Keratinocyte (primary cell): ENCODE results near the gene ENTPD8. TPM values are rescaled to one million over a fixed set of nuclear protein-coding genes. Genes with fewer than 3 reads are reported as not detected.

Experiments
- DNase-seq: peaks from one replicate; pipeline ENCODE4 v3.0.0-alpha.2; 2011; ENCODE audit warnings: low read depth, missing footprints, low spot score
- FAIRE-seq: peaks from 2 replicates; lab custom pipeline; 2011; peaks lifted over from hg19 to GRCh38; lab: Jason Lieb, UNC
- H2AFZ ChIP-seq: 2 replicates; pipeline ENCODE4 v1.6.0; 2012; ENCODE audit warnings: low read length, control low read depth, inconsistent platforms; ENCODE audit not compliant: control insufficient read depth
- H3K27ac ChIP-seq: 2 replicates; pipeline ENCODE4 v1.5.1; 2011; ENCODE audit warnings: low read length; ENCODE audit not compliant: control insufficient read depth, insufficient read depth
- H3K27me3 ChIP-seq: 3 replicates; pipeline ENCODE4 v1.6.0; 2011; ENCODE audit warnings: low read length; ENCODE audit not compliant: control insufficient read depth, insufficient read depth; ENCODE audit errors: extremely low read depth
- H3K36me3 ChIP-seq, 2 experiments: 2 replicates in 1 of 2; 3 replicates in 1 of 2; pipeline ENCODE4 v1.5.1; 2011; ENCODE audit warnings: low read length in 2 of 2, mild to moderate bottlenecking in 1 of 2; ENCODE audit not compliant: control insufficient read depth in 2 of 2, insufficient read depth in 2 of 2; ENCODE audit errors: extremely low read depth in 1 of 2
- H3K4me1 ChIP-seq: 3 replicates; pipeline ENCODE4 v1.5.1; 2011; ENCODE audit warnings: low read length; ENCODE audit not compliant: control insufficient read depth, insufficient read depth; ENCODE audit errors: extremely low read depth
- H3K4me2 ChIP-seq: 3 replicates; pipeline ENCODE4 v1.6.0; 2011; ENCODE audit warnings: low read depth, low read length; ENCODE audit not compliant: control insufficient read depth, insufficient read depth; ENCODE audit errors: extremely low read depth
- H3K4me3 ChIP-seq, 3 experiments: fragments of 200-600 bp in 1 of 3; sonication (generic) in 1 of 3; 2 replicates in 2 of 3; 3 replicates in 1 of 3; pipeline ENCODE4 v1.5.1; 2011 to 2016; ENCODE audit warnings: low read length in 3 of 3, mild to moderate bottlenecking in 3 of 3, control low read depth in 2 of 3, inconsistent platforms in 1 of 3, low read depth in 1 of 3, mixed read lengths in 1 of 3, mixed run types in 1 of 3, moderate library complexity in 1 of 3; ENCODE audit not compliant: control insufficient read depth in 2 of 3, insufficient read depth in 2 of 3; ENCODE audit errors: extremely low read depth in 1 of 3
- H3K79me2 ChIP-seq: 2 replicates; pipeline ENCODE4 v1.6.0; 2012; ENCODE audit warnings: low read length; ENCODE audit not compliant: control insufficient read depth, insufficient read depth
- H3K9ac ChIP-seq: 3 replicates; pipeline ENCODE4 v1.6.0; 2011; ENCODE audit warnings: low read length; ENCODE audit not compliant: control insufficient read depth, insufficient read depth; ENCODE audit errors: extremely low read depth
- H3K9me1 ChIP-seq: 3 replicates; pipeline ENCODE4 v1.6.0; 2011; ENCODE audit warnings: low read length; ENCODE audit not compliant: control insufficient read depth, insufficient read depth; ENCODE audit errors: extremely low read depth
- H3K9me3 ChIP-seq: 2 replicates; pipeline ENCODE4 v1.5.1; 2012; ENCODE audit warnings: low read depth, low read length; ENCODE audit not compliant: control insufficient read depth
- H4K20me1 ChIP-seq: 3 replicates; pipeline ENCODE4 v1.6.0; 2011; ENCODE audit warnings: low read length; ENCODE audit not compliant: control insufficient read depth, insufficient read depth; ENCODE audit errors: extremely low read depth
- CTCF ChIP-seq, 3 experiments: IDR thresholded peaks in 1 of 3; conservative IDR thresholded peaks in 1 of 3; optimal IDR thresholded peaks in 1 of 3; 2 replicates in 2 of 3; 3 replicates in 1 of 3; pipeline versions ENCODE3 to v1.5.1; 2011; ENCODE audit warnings: low read length in 3 of 3, mild to moderate bottlenecking in 3 of 3, moderate library complexity in 2 of 3, control low read depth in 1 of 3, inconsistent platforms in 1 of 3; ENCODE audit not compliant: insufficient read depth in 2 of 3; ENCODE audit errors: extremely low read depth in 1 of 3
- EZH2 ChIP-seq: IDR thresholded peaks from one replicate; pipeline ENCODE4 v1.6.1; 2012; ENCODE audit warnings: inconsistent platforms, mild to moderate bottlenecking, low read length, moderate library complexity
- dilution Hi-C: fragments of 300-500 bp; cut with MboI; formaldehyde crosslinking; loops from one replicate; pipeline ENCODE4 v1.7.0; 2020; ENCODE audit warnings: low sequenced_read_pairs; ENCODE audit not compliant: extremely low pct_ligation_motif_present
- polyA plus RNA-seq, 5 experiments: library from polyadenylated mRNA; depleted of rRNA in 3 of 5; stranded (reverse) in 3 of 5; stranded (forward) in 1 of 5; unstranded in 1 of 5; fragments of >200 nt; gene quantifications; 1 replicate in 1 of 5; 2 replicates in 3 of 5; 3 replicates in 1 of 5; pipeline versions ENCODE4 v1.2.1 to v1.2.3, GENCODE V29; 2011 to 2012; ENCODE audit warnings: missing spikeins in 2 of 5, low read depth in 1 of 5, low replicate concordance in 1 of 5

ENTPD8 gene
- polyA plus RNA-seq, 1 donor (not counting 4 experiments of a cell fraction or from before 2014, with no cell fraction given): not detected

DNA sequence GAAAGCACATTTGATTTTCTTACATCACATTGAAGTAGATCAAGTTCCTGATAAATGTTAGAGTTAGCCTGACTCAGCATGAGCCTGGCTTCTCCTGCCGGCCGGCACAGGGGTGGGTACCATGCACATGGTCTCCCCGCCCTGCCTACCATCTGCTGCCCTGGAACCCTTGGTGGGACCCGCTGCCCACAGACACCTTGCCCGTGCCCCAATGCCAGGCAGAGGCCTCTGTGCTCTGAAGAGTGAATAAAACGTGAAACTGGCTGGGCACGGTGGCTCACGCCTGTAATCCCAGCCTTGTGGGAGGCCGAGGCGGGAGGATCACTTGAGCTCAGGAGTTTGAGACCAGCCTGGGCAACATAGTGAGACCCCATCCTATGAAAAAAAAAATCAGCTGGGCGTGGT lies 35.5 kb downstream of the ENTPD8 start:
- no peak overlapping the region for H3K4me2 ChIP-seq
- H3K79me2 ChIP-seq: no peaks in the 10 kb centered on the region
- TF ChIP-seq EZH2: no peak
- no peak for TF ChIP-seq CTCF (optimal IDR thresholded peaks at IDR 0.05 in 1 of 3, IDR thresholded peaks at IDR 0.05 in 1 of 3, conservative IDR thresholded peaks at IDR 0.05 in 1 of 3; ENCODE audit: extremely low read depth in 1 of 3, insufficient read depth in 2 of 3, low read length in 3 of 3)
- H3K27ac ChIP-seq: no peak overlapping the region
- FAIRE-seq (no peak), DNase-seq (no peak)
- no peaks in the 10 kb centered on the region for H3K9me3 ChIP-seq
- H3K4me3 ChIP-seq: no peak overlapping the region
- H3K9me1 ChIP-seq: no peaks in the 10 kb centered on the region
- peaks cover 2% of the 10 kb centered on the region for H3K4me1 ChIP-seq
- dilution Hi-C loops: no loop called here
- H3K27me3 ChIP-seq: peaks cover 14% of the 10 kb centered on the region
- H2AFZ ChIP-seq: no peak overlapping the region
- H4K20me1 ChIP-seq: no peaks in the 10 kb centered on the region
- no peak overlapping the region for H3K9ac ChIP-seq
- H3K36me3 ChIP-seq: no peaks in the 10 kb centered on the region

- no peaks in the 10 kb centered on the region for H3K9me3 ChIP-seq
- no peak overlapping the region for H3K4me2 ChIP-seq
- TF ChIP-seq CTCF (optimal IDR thresholded peaks at IDR 0.05 in 1 of 3, IDR thresholded peaks at IDR 0.05 in 1 of 3, conservative IDR thresholded peaks at IDR 0.05 in 1 of 3; ENCODE audit: extremely low read depth in 1 of 3, insufficient read depth in 2 of 3, low read length in 3 of 3) (no peak), EZH2 (no peak)
- no peak overlapping the region for H3K4me3 ChIP-seq
- H3K27ac ChIP-seq: no peak overlapping the region
- no peak overlapping the region for H2AFZ ChIP-seq
- DNase-seq (no peak), FAIRE-seq (no peak)
- no peak overlapping the region for H3K9ac ChIP-seq
- H3K4me1 ChIP-seq: peaks cover 2% of the 10 kb centered on the region
- no peaks in the 10 kb centered on the region for H3K9me1 ChIP-seq
- dilution Hi-C loops: no loop called here
- no peaks in the 10 kb centered on the region for H3K36me3 ChIP-seq
- no peaks in the 10 kb centered on the region for H3K79me2 ChIP-seq
- H4K20me1 ChIP-seq: no peaks in the 10 kb centered on the region
- peaks cover 14% of the 10 kb centered on the region for H3K27me3 ChIP-seq
Measured at GRCh38 chr9:137404961-137405567, 36.1 kb downstream of the ENTPD8 start.
